ENCODE results near the gene DNMT3A.

The DNMT3A gene

DNA sequence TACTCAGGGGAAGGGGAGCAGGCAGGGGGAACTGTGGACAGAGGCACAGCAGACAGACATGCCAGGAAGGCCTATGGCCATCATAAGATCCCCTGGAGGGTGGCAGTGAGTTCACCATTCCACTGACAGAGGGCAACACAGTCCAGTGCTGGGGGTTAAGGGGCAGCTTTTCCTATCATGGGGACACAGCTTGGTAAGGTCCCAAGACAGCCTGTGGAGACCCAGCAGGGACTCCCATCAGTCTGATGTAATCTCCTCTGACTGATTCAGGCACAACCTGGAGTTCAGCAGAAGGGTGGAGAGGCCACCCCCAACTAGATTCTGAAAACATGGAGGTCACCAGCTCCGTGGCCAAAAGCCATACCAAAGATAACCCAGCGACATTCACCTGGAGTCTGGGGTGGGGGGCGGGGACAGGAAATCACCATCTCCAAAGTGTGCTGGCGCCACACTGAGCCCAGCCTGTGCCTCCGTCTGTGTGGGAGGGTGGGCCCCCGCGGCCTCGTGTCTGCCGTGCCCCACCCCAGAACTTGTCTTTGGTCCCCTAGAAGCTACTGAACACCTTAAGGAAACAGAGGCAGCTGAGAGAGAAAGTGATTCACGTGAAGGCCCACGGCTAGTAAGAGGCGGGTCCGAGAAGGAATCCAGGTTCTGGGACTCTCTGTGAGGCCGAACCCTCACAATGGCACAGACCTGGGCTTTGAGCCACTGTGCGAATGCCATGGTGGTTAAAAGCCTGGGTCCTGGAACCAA is 28.6 kb downstream of the DNMT3A start:
- no peak overlapping the region for H3K4me3 ChIP-seq (ENCODE audit: extremely low read depth, insufficient read depth, low read length, poor library complexity, severe bottlenecking)
- no peak overlapping the region for H3K27ac ChIP-seq (ENCODE audit: low read depth, low read length, severe bottlenecking)
- H3K36me3 ChIP-seq (ENCODE audit: control insufficient read depth, insufficient read depth, low read length): no peaks in the 10 kb centered on the region
- WGBS, 2 experiments (ENCODE audit: insufficient coverage in 2 of 2): 76 to 81% methylated on average over 12 to 15 of the region's 15 CpGs
- H3K4me1 ChIP-seq (ENCODE audit: control insufficient read depth, insufficient read depth, low read length, poor library complexity, severe bottlenecking): peaks cover 20% of the 10 kb centered on the region
- no peaks in the 10 kb centered on the region for H3K9me3 ChIP-seq (ENCODE audit: control insufficient read depth, low read length)

DNA sequence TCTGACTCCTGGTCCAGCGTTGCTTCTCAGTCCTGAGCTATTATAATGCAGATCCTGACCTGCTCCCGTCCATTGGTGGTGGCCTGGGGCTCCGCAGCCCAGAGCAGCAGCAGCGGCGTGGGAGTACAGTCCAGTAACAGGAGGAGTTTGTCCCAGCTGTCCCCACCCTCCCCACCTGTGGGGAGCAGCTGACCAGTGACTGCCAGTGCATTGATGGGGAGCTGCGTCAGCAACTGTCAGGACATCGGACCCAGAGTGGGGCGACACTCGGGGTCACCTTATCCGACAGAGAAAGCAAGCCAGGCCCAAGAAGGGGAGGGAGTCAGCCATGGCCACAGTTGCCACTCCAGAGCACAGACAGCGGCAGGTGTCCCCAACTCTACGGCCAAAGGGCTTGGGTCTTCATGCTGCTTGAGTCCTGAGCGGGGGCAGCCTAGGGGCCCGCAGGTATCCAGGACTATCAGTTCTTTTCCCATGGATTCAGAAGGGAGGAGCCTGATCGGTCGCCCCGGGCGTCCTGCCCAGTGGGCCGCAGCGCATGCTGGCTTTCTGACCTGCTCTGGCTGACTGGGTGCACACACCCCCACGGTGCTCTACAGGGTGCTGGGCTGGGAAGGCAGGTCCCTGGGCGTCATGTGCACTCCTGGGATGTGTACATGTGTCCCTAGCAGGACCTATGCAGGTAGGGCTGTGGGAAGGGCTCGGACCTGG is 29.7 kb downstream of the DNMT3A start:
- WGBS, 2 experiments (ENCODE audit: insufficient coverage in 2 of 2): 74 to 79% methylated on average over 20 of the region's 23 CpGs
- H3K27ac ChIP-seq (ENCODE audit: low read depth, low read length, severe bottlenecking): no peak overlapping the region
- no peaks in the 10 kb centered on the region for H3K9me3 ChIP-seq (ENCODE audit: control insufficient read depth, low read length)
- peaks cover 20% of the 10 kb centered on the region for H3K4me1 ChIP-seq (ENCODE audit: control insufficient read depth, insufficient read depth, low read length, poor library complexity, severe bottlenecking)
- H3K36me3 ChIP-seq (ENCODE audit: control insufficient read depth, insufficient read depth, low read length): no peaks in the 10 kb centered on the region
- no peak overlapping the region for H3K4me3 ChIP-seq (ENCODE audit: extremely low read depth, insufficient read depth, low read length, poor library complexity, severe bottlenecking)

DNA sequence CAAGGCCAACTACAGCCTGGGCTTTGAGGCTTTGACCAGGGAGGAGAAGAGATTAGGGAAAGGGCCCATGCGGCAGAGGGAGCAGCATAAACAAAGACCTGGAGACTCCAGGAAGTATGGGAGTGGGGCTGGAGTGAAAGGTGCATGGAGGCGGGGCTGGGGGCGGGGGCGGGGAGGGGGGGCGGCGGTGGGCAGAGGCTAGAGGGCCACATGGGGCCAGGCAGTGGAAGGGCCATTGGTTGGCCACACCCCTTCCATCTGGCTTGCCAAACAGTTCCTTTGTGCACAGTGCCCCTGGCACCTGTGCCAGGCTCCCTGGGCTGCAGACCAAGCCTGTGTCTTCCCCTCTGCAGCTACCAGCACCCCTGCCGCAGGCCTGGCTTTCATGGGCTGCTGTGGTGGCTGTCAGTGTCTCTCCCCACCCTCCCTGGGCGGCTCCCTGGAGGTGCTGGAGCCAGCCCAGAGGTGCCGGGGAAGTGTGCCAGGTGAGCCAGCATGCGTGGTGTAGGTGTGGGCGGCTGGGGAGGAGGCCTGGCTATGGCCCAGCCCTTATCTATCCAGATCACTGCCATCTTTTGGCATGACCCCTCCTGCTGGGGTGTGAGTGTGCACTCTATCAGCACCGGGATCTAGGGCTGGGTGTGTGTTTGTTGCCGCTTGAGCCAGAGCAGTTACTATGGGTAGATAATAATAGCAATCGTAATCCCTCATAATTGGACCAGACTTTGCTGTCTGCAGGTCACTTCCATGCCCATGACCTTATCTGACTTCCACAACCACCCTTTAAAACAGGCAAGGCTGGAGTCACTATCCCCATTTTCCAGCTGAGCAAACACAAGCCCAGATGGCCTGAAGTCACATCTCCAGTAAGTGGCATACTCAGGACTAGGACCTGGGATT is 30.5 kb downstream of the DNMT3A start:
- 0 to 90% methylated on average over 1 to 3 of the region's 14 CpGs for WGBS, 2 experiments (ENCODE audit: insufficient coverage in 2 of 2)
- Histone ChIP-seq H3K4me3 (ENCODE audit: extremely low read depth, insufficient read depth, low read length, poor library complexity, severe bottlenecking) (no peak overlapping the region), H3K36me3 (ENCODE audit: control insufficient read depth, insufficient read depth, low read length) (no peaks in the 10 kb centered on the region), H3K4me1 (ENCODE audit: control insufficient read depth, insufficient read depth, low read length, poor library complexity, severe bottlenecking) (peaks cover 20% of the 10 kb centered on the region), H3K9me3 (ENCODE audit: control insufficient read depth, low read length) (no peaks in the 10 kb centered on the region), H3K27ac (ENCODE audit: low read depth, low read length, severe bottlenecking) (no peak overlapping the region)

DNA sequence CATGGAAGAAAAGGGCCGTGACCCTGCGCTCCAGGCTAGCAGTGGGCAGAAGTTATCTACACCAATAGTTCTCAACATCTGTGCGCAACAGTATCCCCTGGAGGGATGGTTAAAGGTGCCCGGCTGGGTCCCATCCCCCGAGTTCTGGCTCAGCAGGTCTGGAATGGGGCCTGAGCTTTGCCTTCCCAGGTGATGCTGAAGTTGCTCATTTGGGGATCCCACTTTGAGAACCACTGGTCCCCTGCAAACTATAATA is 31.1 kb downstream of the DNMT3A start:
- no peaks in the 10 kb centered on the region for H3K9me3 ChIP-seq (ENCODE audit: control insufficient read depth, low read length)
- H3K36me3 ChIP-seq (ENCODE audit: control insufficient read depth, insufficient read depth, low read length): no peaks in the 10 kb centered on the region
- H3K27ac ChIP-seq (ENCODE audit: low read depth, low read length, severe bottlenecking): no peak overlapping the region
- no peak overlapping the region for H3K4me3 ChIP-seq (ENCODE audit: extremely low read depth, insufficient read depth, low read length, poor library complexity, severe bottlenecking)
- peaks cover 20% of the 10 kb centered on the region for H3K4me1 ChIP-seq (ENCODE audit: control insufficient read depth, insufficient read depth, low read length, poor library complexity, severe bottlenecking)
- 63 to 76% methylated on average over 3 to 5 of the region's 5 CpGs for WGBS, 2 experiments (ENCODE audit: insufficient coverage in 2 of 2)

DNA sequence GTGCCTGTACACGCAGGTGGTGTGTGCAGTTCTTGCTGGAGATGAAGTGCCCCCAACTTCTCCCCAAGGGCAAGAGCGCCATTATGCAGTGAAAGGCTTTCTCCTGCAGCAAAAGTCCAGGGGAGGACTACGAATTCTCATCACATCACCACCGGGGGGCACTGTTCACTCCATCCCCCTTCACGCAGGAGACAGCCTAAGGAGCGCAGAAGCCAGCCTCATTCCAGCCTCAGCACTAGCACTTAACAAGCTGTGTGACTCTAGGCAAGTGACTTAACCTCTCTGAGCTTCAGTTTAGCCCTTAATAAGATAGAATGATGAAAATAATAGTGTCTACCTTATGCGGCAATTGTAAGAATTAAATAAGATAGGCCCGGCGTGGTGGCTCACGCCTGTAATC is 32.3 kb downstream of the DNMT3A start:
- H3K4me3 ChIP-seq (ENCODE audit: extremely low read depth, insufficient read depth, low read length, poor library complexity, severe bottlenecking): no peak overlapping the region
- 72% methylated on average over 8 to 9 of the region's 10 CpGs for WGBS, 2 experiments (ENCODE audit: insufficient coverage in 2 of 2)
- H3K27ac ChIP-seq (ENCODE audit: low read depth, low read length, severe bottlenecking): no peak overlapping the region
- H3K36me3 ChIP-seq (ENCODE audit: control insufficient read depth, insufficient read depth, low read length): no peaks in the 10 kb centered on the region
- H3K4me1 ChIP-seq (ENCODE audit: control insufficient read depth, insufficient read depth, low read length, poor library complexity, severe bottlenecking): peaks cover 21% of the 10 kb centered on the region
- H3K9me3 ChIP-seq (ENCODE audit: control insufficient read depth, low read length): no peaks in the 10 kb centered on the region

DNA sequence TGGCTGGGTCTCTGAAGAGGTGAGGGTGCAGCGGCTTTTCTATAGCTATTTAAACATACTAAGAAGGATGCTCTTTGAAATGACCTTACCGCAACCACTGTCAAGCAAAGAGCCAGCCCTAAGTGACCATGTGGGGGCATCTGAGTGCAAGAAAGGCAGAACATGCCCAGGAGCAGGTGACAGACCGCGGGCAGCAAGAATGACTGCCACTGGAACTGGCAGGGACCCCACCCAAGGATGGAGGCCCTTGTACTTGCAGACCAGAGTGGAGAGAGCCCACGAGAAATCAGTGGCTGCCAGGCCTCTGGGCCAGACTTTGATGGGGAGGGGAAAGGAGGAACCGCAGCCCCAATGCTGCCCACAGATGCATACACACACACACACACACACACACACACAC is 33.1 kb downstream of the DNMT3A start:
- WGBS, 2 experiments (ENCODE audit: insufficient coverage in 2 of 2): 84 to 100% methylated on average over 2 to 4 of the region's 6 CpGs

DNA sequence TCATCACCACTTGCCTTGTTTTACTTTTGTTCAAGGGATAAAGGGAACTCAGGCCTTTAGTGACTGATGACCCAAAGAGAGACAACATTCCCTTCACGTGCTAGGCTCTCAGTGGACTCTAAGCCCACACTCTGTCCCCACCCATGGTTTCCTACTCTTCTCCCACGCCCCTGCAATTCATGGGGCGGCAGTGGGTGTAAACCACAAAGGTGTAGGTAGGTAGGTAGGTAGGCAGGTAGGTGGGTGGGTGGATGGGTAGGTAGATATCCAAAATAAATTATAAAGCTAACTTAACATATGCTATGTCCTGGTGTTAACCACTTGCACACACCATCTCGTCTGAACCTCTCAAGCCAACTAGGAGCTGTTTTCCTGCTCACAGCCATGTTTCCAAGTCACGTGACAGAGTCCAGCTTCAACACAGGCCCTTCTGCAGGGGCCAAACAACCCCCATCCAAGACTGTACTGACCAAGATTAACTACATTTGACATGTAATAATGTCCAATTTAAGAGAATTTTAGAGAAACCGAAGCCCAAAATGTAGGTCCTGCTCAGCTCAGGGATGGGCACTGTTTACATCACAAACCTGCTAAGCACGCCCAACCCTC is 33.7 kb downstream of the DNMT3A start:
- no peak overlapping the region for H3K27ac ChIP-seq (ENCODE audit: low read depth, low read length, severe bottlenecking)
- 100% methylated on average over 1 to 2 of the region's 7 CpGs for WGBS, 2 experiments (ENCODE audit: insufficient coverage in 2 of 2)
- no peaks in the 10 kb centered on the region for H3K9me3 ChIP-seq (ENCODE audit: control insufficient read depth, low read length)
- no peak overlapping the region for H3K4me3 ChIP-seq (ENCODE audit: extremely low read depth, insufficient read depth, low read length, poor library complexity, severe bottlenecking)
- peaks cover 2% of the 10 kb centered on the region for H3K36me3 ChIP-seq (ENCODE audit: control insufficient read depth, insufficient read depth, low read length)
- peaks cover 16% of the 10 kb centered on the region for H3K4me1 ChIP-seq (ENCODE audit: control insufficient read depth, insufficient read depth, low read length, poor library complexity, severe bottlenecking)

More for the DNA sequence above, 33.1 kb downstream of the DNMT3A start:
- H3K9me3 ChIP-seq (ENCODE audit: control insufficient read depth, low read length): no peaks in the 10 kb centered on the region
- H3K4me3 ChIP-seq (ENCODE audit: extremely low read depth, insufficient read depth, low read length, poor library complexity, severe bottlenecking): no peak overlapping the region
- H3K4me1 ChIP-seq (ENCODE audit: control insufficient read depth, insufficient read depth, low read length, poor library complexity, severe bottlenecking): peaks cover 19% of the 10 kb centered on the region
- no peak overlapping the region for H3K27ac ChIP-seq (ENCODE audit: low read depth, low read length, severe bottlenecking)
- no peaks in the 10 kb centered on the region for H3K36me3 ChIP-seq (ENCODE audit: control insufficient read depth, insufficient read depth, low read length)

DNA sequence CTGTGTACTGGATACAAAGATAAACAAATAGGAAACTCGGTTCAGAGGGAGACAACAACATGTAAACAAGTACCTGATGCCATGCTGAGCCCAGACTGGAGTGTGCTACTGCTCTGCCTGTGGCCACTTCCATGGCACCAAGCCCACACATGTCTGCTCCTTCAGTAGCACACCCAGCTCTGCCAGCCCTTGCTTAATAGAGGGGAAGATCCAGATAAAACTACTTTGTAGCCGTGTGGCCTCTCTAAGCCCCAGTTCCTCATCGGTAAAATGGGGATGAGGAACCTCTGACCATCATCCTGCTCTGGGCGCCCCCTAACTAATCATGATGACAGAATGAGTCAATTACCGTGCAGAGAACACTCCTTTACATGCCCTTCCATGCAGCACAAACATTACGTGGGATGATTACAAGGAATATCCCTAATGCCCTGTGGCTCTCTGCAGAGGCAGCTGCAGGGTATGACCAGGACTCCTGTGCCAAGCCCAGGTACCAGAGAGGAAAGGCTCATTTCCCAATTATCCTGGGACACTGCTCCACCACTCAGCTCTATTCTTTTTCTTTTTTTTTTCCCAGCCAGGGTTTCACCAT is 34.9 kb downstream of the DNMT3A start:
- Histone ChIP-seq H3K4me3 (ENCODE audit: extremely low read depth, insufficient read depth, low read length, poor library complexity, severe bottlenecking) (no peak overlapping the region), H3K4me1 (ENCODE audit: control insufficient read depth, insufficient read depth, low read length, poor library complexity, severe bottlenecking) (peaks cover 16% of the 10 kb centered on the region), H3K27ac (ENCODE audit: low read depth, low read length, severe bottlenecking) (no peak overlapping the region), H3K36me3 (ENCODE audit: control insufficient read depth, insufficient read depth, low read length) (peaks cover 4% of the 10 kb centered on the region), H3K9me3 (ENCODE audit: control insufficient read depth, low read length) (no peaks in the 10 kb centered on the region)
- 92 to 100% methylated on average over 3 to 6 of the region's 6 CpGs for WGBS, 2 experiments (ENCODE audit: insufficient coverage in 2 of 2)

DNA sequence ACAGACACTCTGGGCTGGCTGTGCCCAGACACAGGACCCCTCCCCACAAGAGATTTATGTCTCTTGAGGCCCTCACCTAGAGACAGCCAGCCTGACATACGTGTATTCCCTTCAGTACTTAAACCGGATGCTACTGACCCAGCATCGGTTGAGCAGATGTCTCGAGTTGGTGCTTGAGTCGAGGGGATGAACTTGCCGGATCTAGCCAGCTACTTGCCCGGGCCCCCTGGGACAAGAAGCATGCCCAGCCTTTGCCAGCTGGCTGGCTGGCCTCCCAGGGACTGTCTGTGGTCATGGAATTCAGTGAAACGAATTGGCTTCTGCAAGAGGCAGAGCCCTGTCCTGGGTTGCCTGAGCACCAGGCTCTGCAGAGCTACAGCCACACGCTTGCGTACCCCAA is 36.0 kb downstream of the DNMT3A start:
- no peak overlapping the region for H3K27ac ChIP-seq (ENCODE audit: low read depth, low read length, severe bottlenecking)
- H3K4me1 ChIP-seq (ENCODE audit: control insufficient read depth, insufficient read depth, low read length, poor library complexity, severe bottlenecking): peaks cover 10% of the 10 kb centered on the region
- WGBS, 2 experiments (ENCODE audit: insufficient coverage in 2 of 2): 91 to 98% methylated on average over 10 of the region's 10 CpGs

More for the DNA sequence above, 36.0 kb downstream of the DNMT3A start:
- Histone ChIP-seq H3K36me3 (ENCODE audit: control insufficient read depth, insufficient read depth, low read length) (peaks cover 4% of the 10 kb centered on the region), H3K4me3 (ENCODE audit: extremely low read depth, insufficient read depth, low read length, poor library complexity, severe bottlenecking) (no peak overlapping the region), H3K9me3 (ENCODE audit: control insufficient read depth, low read length) (no peaks in the 10 kb centered on the region)

All from mesodermal cell (in vitro differentiated cells).